ENCODE data around the gene SPTB.

SPTB gene

GRCh38 chr14:64715628-64716412, 163.9 kb downstream of the SPTB start:
- no peak for DNase-seq (ENCODE audit: extremely low read depth in 1 of 2, low read depth in 1 of 2)

DNA sequence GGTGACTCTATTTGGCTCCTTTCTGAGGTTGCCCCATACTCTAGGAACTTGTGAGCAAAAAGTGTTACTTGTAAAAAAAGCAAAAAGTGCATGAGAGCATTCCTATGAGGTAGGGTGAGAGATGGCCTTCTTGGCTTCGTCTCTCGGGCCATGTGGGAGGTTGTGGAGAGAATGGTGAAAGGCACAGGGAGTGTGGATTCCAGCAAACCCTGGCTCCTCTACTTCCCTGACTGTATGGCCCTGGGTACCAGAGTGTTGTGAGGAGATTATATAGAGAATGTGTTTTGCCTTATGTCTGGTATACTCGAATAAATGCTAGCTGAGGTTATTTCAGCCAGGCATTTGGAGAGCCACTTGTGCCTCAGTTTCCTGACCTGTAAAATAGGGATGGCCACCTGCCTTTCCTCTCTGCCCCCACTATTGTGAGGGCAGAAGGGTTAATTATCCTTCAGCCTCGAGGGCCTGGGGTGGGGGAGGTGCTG, 164.5 kb downstream of the SPTB start:
- no peak for DNase-seq (ENCODE audit: extremely low read depth in 1 of 2, low read depth in 1 of 2)

GRCh38 chr14:64714432-64715025, 165.2 kb downstream of the SPTB start:
- no peak for DNase-seq (ENCODE audit: extremely low read depth in 1 of 2, low read depth in 1 of 2)

DNA sequence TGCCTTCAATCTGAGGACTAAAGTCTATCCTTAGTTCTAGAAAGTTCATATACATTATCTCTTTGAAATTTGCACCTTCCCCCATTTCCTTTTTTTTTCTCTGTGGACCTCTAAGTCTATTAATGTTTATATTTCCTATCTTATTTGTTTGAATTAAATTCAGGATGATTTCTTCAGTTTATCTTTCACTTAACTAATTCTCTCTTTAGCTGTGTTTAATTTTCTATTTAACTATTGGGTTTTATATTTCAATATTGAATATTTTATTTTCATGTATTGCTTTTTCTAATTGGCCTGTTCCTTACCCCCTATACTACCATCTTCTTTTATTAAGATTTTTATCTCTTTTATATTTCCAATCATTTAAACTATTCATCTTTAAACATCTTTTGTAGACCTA, 166.0 kb downstream of the SPTB start:
- DNase-seq (ENCODE audit: extremely low read depth in 1 of 2, low read depth in 1 of 2): no peak

DNA sequence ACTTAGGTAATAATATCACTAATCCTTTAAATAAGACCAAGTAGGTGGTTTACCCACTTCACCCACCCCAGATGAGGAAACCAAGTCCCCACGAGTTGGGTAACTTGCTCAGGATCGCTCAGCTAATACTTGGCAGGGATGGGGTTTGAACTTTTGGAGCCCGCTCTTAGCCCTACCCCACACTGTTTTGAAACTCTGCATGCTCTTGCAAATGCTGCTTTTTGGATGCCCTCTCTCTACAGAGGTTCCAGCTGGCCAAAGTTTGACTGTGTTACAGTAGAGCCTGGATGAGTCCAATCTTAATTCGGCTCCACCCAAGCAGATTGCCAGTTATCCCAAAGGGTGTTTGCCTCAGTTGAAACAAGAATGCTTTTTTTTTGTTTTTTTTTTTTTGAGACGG, 168.7 kb downstream of the SPTB start:
- DNase-seq (ENCODE audit: extremely low read depth in 1 of 2, low read depth in 1 of 2): no peak

DNA sequence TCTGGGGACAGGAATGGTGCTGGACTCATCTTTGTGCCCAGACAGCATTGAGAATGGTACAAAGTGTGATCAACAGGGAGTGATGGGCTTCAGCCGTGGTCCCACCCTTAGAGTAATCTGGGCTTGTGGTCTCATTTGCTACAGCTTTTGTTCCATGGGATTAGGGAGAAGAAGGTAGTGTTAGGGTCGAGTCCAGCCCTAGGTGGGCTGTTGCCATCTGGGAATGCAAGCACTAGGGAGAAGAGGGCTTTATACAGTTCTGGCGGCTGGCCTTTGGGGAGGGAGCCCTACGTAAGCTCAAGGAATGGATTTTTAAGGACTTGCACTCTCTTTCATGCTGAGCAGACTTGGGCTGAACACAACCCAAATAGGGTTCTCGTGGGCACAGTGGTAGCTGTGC, 170.6 kb downstream of the SPTB start:
- no peak for DNase-seq (ENCODE audit: extremely low read depth in 1 of 2, low read depth in 1 of 2)

DNA sequence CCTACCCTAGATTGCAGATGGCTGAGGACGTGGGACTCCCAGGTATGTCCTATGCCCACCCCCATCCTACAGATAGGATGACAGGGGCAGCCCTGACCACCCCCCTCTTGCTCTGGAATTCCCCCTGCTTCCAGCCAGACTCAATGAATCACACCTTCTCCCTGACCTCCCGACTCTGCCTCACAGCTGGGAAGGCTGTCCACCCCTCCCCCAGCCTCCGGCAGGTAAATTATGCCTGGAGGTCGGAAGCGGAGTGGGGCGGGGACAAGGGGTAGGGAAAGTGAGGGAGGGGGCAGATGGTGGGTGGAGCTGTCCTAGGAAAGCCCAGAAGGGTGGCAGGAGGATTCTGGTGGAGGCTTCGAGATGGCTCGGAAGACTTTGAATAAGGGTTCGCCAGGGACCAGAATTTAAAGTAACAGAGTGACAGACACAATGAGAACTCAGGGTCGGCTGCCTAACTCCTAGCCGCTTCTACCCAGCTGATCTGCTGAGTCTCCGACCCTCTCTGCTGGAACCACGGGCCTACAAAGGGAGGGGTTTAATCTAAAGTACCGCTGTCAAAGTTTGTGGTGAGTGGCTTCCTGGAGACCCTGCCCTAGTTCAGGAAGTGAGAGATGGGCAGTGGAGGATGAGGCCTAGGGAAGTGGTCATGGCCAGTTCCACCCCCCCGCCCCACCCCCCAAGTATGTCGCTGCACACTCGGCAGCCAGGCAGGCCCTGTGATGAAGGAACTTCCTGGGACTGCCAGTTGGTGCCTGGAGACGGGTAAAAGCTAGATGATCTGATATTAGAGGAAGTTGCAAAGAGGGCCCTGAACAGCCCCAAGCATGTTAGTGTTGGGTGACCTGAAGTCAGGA, 171.3 kb downstream of the SPTB start:
- DNase-seq (ENCODE audit: extremely low read depth in 1 of 2, low read depth in 1 of 2): no peak

DNA sequence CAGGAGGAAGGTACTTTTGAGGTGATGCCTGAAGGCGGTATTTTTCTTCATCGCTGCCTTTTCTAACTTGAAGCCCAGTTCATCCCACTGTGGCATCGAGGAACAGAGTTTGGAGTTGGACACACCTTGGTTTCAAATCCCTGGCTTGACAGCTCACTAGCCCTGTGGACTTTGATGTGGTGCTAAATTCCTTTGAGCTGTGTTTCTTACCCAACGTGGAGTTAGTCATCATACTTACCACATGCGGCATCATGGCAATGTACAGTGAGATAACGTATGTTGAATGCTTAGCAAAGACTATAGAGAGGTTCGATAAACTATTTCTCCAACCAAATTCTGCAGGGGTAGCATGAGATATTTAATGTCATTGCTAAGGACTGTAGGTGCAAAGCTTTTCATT, 172.0 kb downstream of the SPTB start:
- DNase-seq (ENCODE audit: extremely low read depth in 1 of 2, low read depth in 1 of 2): no peak

DNA sequence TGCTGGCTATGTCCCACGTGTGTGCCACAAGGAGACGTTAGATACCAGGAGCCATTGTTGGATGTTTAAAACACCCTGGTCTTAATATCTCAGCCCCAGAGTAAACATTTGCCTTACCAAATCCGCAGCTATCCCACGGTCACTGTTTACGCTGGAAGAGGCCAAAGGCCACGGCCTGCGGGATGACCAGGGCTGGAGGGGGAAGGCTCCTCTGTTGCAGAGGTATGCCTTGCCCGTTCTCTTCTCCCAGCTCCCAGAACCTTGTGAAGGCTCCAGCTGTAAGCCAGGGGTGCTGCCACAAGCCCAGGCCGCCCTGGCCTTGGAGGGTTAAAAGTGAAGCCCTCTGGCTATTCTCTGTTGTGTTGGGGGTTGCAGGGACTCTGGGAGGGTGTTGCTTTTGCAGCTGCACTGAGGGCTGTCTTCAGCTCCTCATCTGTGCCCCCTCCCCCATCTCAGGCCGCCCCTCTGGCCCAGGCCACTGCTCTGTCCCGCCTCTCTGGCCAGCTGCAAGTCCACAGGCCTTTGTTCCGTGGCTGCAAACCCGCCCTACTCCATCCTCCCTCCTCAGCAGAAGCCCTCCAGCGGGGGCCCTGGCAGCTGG, 173.0 kb downstream of the SPTB start:
- DNase-seq (ENCODE audit: extremely low read depth in 1 of 2, low read depth in 1 of 2): no peak

GRCh38 chr14:64706119-64706592, 173.6 kb downstream of the SPTB start:
- no peak for DNase-seq (ENCODE audit: extremely low read depth in 1 of 2, low read depth in 1 of 2)

GRCh38 chr14:64705381-64706118, 174.2 kb downstream of the SPTB start:
- no peak for DNase-seq (ENCODE audit: extremely low read depth in 1 of 2, low read depth in 1 of 2)

- DNase-seq (ENCODE audit: extremely low read depth in 1 of 2, low read depth in 1 of 2): no peak
These were observed 174.8 kb downstream of the SPTB start for GRCh38 chr14:64704743-64705380.

DNA sequence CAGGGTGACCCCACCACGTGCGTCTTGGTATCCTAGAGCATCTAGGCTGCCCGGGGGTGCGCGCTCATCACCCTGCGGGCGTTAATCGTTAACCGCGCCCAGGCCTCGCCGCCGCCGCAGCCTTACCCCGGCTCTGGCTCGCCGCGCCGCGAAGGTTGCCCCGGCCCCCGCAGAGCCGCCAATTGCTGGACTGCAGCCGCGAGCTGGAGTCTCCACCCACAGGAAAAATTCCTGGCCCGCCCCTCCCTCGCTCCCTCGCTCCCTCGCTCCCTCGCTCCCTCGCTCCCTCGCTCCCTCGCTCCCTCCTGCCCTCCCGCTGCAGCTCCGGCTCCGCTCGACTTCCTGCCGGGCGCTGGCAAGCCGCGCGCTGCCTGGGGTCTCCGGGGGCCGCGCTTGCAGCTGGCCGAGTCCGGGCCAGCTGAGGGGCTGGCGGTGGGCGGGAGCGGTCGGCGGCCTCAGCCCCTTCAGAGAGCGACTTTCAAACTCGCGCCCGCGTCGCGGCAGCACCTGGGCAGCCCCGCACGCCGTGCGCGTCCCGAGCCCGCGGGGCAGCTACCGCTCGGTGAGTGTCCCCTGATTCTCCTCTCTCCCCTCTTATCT, 175.5 kb downstream of the SPTB start, which contains the start of gene PLEKHG3:
TSS of gene PLEKHG3 (plus strand) at position 282 of the 600 bp plus-strand sequence. CDS start 23,208 bp downstream, outside the sequence.
- no peak for DNase-seq (ENCODE audit: extremely low read depth in 1 of 2, low read depth in 1 of 2)

DNA sequence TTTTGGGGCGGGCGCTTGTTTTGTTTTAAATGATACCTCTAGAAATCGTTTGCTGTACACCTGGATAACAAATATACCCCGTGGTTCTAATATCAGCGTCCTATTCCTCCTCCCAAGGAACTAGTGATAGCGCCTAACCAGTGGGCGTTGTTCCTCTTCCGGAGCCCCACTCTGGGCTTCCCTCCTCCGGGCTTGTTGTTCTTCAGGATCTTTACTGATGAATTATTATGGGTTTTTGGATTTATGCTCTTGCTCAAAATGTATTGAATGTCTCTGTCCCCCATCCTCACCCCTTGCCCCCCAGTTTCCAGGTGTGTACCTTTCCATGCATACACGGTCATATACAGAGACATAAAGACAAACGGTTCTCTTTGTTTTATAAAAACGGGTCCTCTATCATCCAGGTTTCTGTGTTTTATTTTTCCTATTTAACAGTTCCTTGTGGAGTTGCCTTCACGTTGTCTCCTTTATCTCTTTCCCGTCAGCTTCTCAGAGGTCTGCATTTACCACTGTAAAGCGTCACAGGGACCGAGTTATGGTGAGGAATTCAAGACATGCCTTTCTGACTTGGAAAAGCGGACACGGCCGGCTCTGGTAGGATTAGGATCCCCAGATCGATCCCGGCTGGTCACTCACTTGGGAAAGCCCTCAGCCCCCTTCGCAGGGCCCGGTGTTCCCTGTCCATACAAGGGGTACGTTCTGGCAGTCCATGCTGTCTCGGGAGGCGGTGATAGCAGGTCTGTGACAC, 176.1 kb downstream of the SPTB start:
- DNase-seq (ENCODE audit: extremely low read depth in 1 of 2, low read depth in 1 of 2): no peak

DNA sequence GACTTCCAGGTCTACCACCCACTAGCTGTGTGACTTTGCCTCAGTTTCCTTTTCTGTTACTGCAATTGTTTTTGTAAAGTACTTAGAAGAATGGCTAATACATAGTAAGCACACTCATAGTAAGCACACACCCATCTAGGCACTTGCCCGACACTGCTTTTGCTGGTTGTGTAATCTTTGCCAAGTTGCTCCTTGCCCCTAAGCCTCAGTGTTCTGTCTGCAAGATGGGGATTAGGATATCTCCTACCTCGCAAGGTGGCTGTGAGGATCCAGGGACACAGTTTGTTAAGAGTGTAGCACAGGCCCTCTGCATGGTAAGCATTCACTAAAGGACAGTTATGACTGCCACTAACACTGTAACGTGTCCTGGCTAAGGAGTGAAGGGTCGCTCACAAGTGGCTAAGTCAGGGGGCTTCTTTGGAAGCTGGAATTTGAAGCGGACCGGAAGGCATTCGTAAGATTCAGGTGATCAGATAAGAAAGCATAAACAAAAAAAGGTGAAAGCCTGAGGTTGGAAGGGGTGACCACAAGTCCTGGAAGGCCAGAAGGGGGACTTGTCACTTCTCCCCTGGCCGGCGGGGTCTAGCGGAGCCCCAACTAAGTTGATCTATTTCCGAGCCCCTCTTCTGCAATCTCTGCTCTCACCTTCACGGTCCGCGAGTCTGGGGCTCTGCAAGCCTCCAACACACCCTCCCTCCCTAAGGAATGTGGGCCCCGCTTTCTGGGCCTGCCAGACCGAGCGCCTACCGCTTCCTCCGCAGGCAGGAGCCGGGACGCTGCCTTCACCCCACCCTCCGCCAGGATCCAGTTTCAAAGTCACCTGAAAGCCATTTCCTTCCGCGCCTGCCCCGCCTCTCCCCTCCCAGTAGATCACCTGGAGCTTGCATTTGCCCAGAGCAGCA, 177.0 kb downstream of the SPTB start:
- no peak for DNase-seq (ENCODE audit: extremely low read depth in 1 of 2, low read depth in 1 of 2)

DNA sequence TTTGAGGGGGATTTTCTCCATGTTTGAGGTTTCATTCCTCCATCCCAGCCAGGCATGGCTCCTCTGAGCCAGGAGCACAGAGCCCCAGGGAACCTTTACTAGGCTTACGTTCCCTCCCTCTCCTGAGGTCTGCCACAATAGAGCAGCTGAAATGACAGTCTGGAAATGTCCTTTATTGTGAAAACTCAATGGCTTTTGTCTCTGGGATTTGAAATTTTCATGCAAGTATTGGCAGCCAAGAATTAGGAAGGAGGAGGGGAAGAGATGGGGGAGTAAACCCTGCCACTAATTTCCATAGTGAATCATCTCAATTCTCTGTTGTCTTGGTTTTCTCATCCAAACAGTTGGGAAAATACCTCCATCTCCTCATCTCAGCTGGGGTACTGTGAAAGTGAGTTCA, 178.0 kb downstream of the SPTB start:
- no peak for DNase-seq (ENCODE audit: extremely low read depth in 1 of 2, low read depth in 1 of 2)

DNA sequence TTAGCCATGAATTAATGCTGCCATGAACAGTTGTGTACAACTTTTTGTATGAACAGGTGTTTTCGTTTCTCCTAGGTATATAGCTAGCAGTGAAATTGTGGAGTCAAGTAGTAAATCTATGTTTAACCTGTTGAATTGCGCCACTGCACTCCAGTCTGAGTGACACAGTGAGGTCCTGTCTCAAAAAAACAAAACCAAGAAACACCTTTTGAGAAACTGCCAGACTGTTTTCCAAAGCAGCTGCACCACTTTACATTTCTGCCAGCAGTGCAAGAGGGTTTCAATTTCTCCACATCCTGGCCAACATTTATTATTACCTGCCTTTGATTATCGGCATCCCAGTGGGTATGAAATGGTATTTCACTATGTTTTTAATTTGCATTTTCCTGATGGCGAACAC, 178.8 kb downstream of the SPTB start:
- no peak for DNase-seq (ENCODE audit: extremely low read depth in 1 of 2, low read depth in 1 of 2)

DNA sequence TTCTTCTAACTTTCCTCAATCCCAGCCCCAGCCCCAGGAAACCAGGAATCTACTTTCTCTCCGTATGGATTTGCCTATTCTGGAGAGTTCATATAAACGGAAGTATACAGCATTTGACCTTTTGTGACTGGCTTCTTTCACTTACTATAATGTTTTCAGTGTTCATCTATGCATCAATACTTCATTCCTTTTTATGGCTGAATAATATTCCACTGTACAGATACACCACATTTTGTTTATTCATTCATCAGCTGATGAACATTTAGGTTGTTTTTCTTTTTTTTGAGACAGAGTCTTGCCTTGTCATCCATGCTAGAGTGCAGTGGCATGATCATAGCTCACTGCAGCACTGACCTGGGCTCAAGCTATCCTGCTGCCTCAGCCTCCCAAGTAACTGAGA, 179.4 kb downstream of the SPTB start:
- no peak for DNase-seq (ENCODE audit: extremely low read depth in 1 of 2, low read depth in 1 of 2)
